D721Med (cell line): ENCODE results near the gene SEC22B.
A peak's percentile ranks its signal among the peaks of the same experiment; 100 is the strongest.
"Not testable (repeated sequence)": the region's sequence is repeated elsewhere in the genome, so short reads cannot be mapped to it uniquely, and the experiment has no call there.

Source experiments
- DNase-seq: peaks from one replicate; pipeline ENCODE4 v3.0.0; 2011; ENCODE audit warnings: low spot score; ENCODE audit not compliant: insufficient read length
- FAIRE-seq: peaks from 2 replicates; lab custom pipeline; 2011; peaks lifted over from hg19 to GRCh38; lab: Jason Lieb, UNC
- TF ChIP-seq, protein P1 (sequence below): IDR thresholded peaks from 2 replicates; pipeline ENCODE4 v1.5.1; 2012; ENCODE audit warnings: mild to moderate bottlenecking, control low read depth; ENCODE audit not compliant: insufficient read depth; ENCODE audit errors: missing control alignments

SEC22B gene

DNA sequence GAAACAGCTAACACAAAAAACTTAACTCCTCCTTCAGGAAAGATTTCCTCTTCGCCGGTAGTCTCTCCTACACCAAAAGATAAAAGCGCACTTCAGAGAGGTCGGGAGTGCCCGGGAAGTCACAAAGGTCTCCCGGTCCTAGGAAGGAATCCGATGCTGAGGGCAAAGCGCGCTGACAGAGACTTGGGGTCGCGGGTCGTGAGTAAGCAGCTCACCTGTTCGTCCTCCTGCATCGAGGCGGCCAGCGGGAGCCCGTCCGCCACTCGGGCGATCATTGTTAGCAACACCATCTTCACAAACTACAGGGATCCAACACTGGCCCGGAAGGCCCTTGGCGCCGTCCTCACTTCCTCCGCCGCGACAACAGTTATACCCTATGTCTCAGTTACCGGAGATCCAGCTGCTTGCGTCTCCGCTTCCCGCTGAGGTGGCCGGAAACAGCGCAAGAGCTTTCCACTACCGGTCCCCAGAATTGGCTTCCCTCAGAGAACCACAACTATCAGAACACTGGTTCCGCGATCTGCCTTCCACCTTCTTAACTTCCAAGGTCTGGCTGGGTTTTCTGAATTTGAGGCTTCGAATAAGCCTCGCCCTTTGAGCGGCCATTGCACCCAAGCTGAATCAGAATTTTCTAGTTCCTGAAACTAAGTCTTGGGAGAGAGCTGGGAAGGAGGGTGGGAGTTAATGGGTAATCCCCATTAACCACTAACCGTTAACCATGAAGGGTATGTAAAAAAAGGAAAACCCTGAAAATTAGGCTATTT lies at the start of gene SEC22B:
Gene SEC22B (minus strand): TSS at position 429 of the 764 bp plus-strand sequence. CDS start 139 bp downstream, at position 290.
- DNase-seq: peak; percentile 33
- TF ChIP-seq, protein P1, sequence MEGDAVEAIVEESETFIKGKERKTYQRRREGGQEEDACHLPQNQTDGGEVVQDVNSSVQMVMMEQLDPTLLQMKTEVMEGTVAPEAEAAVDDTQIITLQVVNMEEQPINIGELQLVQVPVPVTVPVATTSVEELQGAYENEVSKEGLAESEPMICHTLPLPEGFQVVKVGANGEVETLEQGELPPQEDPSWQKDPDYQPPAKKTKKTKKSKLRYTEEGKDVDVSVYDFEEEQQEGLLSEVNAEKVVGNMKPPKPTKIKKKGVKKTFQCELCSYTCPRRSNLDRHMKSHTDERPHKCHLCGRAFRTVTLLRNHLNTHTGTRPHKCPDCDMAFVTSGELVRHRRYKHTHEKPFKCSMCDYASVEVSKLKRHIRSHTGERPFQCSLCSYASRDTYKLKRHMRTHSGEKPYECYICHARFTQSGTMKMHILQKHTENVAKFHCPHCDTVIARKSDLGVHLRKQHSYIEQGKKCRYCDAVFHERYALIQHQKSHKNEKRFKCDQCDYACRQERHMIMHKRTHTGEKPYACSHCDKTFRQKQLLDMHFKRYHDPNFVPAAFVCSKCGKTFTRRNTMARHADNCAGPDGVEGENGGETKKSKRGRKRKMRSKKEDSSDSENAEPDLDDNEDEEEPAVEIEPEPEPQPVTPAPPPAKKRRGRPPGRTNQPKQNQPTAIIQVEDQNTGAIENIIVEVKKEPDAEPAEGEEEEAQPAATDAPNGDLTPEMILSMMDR: no peak
- FAIRE-seq: no peak

DNA sequence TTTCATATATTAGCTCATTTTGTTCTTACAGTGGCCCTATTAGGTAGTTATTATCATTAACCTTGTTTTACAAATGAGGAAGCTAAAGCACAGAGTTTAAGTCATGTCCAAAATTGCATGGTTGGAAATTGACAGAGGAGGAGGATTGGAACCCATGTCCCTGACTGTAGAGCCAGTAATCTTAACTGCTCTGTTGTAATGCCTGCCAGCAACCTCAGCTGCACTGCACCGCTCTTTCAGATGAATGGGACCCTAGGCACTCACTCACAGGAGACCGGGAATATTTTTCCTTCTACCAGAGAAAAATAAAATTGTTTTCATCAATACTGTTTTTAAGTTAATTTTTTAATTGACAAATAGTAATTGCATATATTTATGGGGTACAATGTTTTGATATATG lies 41.6 kb upstream of the SEC22B start:
- not testable (repeated sequence) for FAIRE-seq

DNA sequence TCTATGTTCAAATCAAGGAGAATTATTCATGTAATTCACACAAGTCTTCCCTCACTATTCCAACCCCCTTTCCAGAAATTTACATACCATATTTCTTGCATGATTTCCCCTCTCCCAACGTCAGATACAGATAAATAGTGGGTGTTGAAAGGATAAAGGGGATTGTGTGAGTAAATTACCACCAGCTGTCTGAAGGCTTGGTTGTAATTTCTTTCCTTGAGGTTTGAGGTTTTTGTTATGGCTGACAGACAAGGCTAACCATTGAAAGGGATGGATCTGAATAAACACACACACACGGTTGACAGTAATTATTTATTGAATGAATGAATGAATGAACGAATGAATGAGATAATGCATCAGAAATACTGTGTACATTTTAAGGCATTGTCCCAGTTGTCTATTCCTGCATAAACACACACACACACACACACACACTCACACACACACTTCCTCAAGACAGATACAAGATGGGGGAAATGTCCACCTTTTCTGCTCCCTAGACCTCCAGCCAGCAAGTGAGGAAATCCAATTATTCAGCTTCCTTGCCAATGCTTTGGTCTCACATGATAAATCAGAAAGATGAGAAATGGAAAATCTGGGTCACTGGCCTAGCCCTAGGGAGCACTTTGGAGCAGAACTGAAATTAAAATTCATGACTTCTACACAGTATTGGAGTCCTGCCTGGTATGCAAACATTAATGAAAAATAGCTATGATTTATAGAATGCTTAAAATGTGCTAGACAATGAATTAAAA lies 41.0 kb upstream of the SEC22B start:
- not testable (repeated sequence) for FAIRE-seq

More for the DNA sequence above, 41.6 kb upstream of the SEC22B start:
- not testable (repeated sequence) for DNase-seq

DNA sequence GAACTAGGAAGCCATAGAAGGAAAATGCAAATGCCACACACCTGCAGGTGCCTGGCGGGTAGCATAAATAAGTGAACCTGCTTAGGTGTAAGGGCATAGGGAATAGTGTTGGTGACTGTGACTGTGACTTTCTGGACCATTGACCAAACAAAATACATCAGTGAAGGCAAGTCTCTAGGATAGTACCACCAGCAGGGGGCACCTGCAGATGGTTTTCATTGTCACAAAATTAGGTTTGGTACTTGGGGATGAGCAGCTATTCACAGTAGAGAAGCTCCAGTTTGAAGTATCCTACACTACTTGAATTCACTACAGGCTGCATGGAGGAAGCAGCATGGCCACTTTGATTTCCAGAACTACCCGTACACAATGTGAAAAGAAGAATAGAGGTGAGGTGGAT lies 37.3 kb upstream of the SEC22B start:
- not testable (repeated sequence) for DNase-seq, FAIRE-seq

More for the DNA sequence above, 41.0 kb upstream of the SEC22B start:
- not testable (repeated sequence) for DNase-seq

DNA sequence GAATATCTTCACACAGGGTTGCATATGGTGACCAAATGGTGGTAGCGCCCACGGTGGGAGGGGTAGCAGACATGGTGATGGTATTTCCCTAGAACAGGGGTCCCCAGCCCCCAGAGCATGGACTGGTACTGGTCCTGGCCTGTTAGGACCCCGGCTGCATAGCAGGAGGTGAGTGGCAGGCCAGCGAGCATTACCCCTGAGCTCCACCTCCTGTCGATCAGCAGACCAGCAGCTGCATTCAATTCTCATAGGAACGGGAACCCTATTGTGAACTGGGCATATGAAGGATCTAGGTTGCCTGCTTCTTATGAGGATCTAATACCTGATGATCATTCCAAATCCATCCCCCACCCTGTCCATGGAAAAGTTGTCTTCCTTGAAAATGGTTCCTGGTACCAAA lies 34.4 kb upstream of the SEC22B start:
- not testable (repeated sequence) for FAIRE-seq, DNase-seq

DNA sequence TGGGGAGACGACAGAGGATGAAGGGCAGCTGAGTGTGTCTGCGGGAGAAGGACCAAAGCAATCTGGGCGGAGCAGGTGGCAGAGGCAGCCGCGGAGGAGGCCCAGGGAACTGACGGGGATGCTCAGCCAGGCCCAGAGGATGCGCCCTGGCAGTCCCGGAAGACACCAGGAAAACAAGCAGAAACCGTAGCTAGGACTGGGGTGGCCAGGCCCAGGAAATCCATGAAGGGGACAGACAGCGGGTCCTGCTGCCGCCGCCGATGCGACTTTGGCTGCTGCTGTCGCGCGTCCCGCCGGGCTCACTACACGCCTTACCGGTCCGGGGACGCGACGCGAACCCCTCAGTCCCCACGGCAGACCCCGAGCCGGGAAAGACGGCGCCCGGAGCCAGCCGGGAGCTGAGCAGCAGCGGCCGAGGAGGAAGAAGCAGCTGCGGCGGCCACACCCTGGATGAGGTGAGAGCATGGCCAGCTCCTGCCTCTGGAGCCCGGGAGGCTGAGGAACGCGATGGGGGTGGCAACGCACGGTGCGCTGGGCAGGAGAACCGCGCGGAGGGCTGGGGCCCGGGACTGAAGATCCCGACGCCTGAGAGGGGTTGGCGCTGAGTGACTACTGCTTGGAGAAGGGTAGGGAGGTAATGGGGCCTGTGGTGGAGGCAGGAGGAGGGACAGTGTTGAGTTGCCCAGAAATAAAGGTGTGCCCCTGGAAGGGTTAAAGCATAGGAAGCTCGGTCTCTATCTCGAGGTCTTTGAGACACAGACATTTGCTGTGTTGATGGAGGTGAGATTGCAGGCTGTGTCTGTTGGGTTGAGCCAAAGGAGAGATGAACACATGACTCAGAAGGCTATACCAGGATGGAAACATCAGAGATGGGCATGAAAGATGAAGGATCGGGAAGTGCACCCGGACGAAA lies 20.8 kb upstream of the SEC22B start:
- not testable (repeated sequence) for DNase-seq, FAIRE-seq

DNA sequence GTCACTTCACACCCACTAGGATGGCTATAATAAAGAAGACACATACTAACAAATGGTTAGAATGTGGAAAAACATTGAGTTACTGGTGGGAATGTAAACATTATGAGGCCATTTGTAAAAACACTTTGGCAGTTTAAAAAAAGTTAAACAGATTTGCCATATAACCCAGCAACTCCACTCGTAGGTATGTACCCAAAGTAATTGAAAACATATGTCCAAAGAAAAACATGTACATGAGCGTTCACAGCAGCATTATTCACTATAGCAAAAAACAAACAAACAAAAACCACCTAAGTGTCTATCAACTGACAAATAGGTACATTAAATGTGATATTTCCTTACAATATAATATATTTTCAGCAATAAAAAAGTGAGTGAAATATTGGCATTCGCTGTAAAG lies 12.3 kb upstream of the SEC22B start:
- not testable (repeated sequence) for DNase-seq, FAIRE-seq

DNA sequence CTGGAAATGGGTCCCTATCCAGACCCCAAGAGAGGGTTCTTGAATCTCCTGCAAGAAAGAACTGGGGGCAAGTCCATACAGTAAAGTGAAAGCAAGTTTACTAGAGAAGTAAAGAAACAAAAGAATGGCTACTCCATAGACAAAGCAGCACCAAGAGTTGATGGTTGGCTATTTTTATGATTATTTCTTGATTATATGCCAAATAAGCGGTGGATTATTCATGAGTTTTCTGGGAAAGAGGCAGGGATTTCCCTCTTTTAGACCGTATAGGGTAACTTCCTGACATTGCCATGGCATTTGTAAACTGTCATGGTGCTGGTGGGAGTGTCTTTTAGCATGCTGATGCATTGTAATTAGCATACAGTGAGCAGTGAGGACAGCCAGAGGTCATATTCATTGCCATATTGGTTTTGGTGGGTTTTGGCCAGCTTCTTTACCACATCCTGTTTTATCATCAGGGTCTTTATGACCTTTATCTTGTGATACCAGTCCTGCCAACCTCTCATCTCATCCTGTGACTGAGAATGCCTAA lies 5.9 kb upstream of the SEC22B start:
- DNase-seq, FAIRE-seq: not testable (repeated sequence)

DNA sequence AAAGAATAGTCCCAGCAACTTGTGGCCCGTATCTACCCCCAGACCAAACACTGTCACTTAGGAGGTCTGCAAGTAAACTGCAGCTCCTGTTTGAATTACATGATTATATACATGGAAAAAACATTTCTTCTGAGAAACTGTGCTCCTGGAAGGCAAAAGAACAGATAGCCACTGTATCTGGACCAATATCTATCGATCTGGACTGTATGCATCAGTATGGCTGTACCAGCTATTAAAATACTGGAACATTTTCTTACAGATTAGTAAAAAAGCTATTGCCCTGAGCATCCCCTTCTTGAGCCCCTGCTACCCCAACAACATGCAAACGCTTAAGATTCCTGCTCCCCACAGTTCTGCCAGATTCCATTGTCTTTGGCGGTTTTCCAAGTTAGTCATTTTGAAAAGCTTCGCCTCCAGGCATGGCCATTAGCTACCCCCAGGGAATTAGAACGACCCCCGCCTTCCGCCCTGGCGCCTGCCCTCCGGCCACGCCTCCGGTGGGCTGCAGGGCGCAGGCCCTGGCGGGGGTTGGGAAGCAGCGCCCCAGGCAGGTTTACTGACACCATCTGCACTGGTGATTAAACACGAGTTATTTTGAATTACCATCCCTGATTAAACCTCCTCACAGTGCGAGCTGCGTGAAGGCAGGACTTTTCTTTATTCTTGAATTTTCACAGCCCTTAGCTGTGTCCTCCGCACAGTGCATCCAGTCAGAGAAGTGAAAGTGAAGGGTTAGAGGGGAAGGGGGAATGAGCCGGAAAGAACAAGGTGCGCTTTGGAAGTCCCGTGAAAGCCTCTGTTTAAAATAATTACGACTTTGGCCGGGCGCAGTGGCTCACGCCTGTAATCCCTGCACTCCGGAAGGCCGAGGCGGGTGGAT lies 3.7 kb upstream of the SEC22B start:
- not testable (repeated sequence) for FAIRE-seq, DNase-seq

DNA sequence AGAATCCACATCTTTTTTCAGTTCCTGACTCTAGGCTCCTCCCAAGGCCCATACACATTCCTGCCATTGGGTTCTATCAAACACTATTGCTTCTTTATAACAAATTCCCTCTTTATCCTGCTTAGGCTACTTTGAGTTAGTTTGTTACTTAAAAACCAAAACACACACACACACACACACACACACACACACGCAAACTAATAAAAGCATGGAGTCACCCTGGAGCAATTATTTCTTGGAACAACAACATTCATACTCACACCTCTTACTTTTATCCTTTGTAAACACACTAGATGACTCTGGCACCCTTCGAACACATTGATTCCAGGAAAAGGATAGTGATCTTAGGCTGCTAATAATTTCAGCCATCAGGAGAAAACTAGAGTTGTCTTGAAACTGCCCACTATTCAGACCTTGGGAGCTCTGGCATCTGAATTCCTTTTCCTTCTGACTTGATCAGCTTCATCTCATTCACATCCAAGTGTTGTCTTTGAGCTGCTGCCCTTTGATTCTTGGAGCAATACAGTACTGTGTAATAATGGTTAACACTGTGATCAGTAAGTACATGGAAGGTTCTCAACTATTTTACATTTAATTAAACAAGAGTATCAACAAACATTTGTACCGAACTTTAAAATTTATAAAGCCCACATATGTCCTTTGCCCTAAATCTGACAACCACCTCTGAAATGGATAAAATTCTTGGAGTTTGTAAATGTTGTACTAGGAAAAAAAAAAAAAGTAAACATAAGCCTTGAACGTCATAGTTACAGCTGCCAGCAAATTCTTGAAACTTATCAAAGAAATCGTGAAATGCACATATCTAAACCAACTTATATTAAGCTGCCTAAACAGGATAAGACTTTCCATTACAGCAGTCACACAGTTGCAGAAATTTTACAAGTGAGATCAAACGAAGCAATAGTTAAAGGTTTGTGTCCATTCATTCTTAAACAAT lies 2.8 kb upstream of the SEC22B start:
- TF ChIP-seq, protein P1: no peak
- FAIRE-seq: no peak

DNA sequence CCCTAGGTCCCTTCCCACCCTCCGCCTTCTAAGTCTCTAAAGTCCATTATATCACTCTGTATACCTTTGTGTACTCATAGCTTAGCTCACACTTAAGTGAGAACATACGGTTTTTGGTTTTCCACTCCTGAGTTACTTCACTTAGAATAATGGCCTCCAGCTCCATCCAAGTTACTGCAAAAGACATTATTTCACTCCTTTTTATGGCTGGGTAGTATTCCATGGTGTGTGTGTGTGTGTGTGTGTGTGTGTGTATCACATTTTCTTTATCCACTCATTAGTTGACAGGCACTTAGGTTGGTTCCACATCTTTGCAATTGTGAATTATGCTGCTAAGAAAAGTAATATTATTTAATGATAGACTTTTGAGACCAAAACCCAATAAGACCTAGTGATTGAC lies 1.7 kb upstream of the SEC22B start:
- FAIRE-seq, DNase-seq: not testable (repeated sequence)

More for the DNA sequence above, 2.8 kb upstream of the SEC22B start:
- no peak for DNase-seq

DNA sequence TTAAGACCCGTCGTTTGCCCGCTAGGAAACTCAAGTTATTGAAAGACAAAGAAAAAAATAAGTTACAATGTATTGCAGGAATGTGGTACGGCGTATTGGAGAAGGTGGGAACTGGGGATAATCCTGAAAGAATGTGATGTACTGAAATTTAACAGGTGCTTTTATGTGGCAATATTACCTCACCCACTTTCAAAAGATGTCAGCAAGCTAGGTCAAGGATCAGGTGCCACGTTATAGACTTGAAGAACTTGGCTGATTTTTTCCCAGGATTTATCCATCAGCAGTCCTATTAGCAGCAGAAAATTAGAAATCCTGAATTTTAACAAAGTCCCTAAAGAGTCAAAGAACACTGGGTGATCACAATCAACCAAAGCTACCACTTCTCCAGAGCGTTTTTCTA lies 632 bp downstream of the SEC22B start:
- not testable (repeated sequence) for DNase-seq, FAIRE-seq

DNA sequence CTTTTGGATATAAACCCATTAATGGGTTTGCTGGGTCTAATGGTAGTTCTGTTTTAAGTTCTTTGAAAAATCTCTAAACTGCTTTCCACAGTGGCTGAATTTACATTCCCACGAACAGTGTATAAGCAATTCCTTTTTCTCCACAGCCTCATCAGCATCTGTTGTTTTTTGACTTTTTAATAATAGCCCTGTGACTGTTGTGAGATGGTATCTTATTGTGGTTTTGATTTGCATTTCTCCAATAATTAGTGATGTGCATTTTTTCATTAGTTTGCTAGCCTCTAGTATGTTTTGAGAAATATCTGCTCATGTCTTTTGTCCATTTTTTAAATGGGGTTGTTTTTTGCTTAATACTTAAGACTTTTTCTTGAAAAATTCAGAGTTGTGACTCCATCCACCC lies 11.6 kb downstream of the SEC22B start:
- DNase-seq, FAIRE-seq: not testable (repeated sequence)

DNA sequence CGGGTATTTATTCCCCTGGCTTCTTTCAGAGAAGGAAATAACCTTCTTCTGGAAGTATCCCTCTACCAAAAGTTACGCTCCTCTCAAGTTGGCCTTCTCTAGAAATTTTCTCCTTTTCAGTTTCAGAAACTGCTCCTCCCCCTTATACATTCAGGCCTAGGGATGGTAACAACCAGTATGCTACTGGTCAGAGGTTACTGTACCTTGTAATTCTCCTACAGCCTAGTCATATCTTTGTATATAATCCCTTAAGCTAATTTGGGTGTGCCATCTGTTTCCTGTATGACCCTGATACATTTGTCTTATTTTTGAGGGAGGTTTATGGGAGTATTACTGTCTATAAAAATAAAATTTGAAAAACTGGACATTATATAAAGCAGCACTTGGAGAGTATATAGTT lies 14.3 kb downstream of the SEC22B start:
- not testable (repeated sequence) for FAIRE-seq

More for the DNA sequence above, 14.3 kb downstream of the SEC22B start:
- DNase-seq: not testable (repeated sequence)
